Cerebellar cortex (tissue), 1 donor: ENCODE results near the gene PNPLA7.
"Not testable (repeated sequence)": the region's sequence is repeated elsewhere in the genome, so short reads cannot be mapped to it uniquely, and the experiment has no call there.

Source experiments
- DNase-seq: peaks from one replicate; pipeline ENCODE4 v3.0.0-alpha.2; 2015; ENCODE audit warnings: low spot score

Gene PNPLA7

DNA sequence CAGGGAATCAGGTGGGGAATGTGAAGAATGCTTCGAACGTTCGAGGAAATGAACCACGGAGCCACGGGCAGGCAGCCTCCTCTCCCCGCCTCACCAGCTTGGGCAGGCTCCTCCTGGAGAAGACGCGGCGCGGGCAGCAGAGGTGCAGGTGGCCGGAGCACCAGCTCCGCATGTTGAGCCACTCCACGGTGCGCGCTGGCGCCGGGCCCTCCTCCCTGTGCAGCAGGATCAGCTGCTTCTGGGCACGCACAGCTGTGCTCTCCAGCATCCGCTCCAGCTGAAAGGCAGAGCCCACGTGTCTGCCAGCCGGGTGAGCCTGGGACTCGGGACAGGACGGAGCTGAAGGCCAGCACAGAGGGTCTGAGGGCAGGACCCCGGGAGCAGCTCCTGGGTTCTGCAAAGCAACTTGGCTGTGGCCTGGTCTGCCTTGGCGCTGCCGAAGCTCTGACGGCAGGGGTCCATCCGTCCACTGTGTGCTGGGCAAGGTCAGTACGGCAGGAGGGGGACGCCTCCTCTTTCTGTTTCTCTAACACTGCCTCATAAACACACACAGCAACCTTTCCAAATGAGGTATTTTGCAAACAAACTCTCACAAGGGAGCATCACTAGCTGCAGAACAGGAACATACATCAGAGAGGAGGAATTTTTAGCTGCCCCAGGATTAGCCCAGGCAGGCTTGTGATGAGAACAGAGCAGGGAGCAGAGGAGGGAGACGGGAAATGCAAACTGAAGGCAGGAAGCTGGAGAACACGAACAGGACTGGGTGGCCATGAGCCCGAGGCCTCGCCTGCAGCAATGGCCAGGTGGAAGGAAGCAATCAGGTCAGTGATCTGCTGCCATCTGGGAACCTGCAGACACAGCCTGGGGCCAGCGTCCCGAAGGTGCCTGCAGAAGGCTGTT lies 71.0 kb downstream of the PNPLA7 start:
- DNase-seq: peak; percentile 93

DNA sequence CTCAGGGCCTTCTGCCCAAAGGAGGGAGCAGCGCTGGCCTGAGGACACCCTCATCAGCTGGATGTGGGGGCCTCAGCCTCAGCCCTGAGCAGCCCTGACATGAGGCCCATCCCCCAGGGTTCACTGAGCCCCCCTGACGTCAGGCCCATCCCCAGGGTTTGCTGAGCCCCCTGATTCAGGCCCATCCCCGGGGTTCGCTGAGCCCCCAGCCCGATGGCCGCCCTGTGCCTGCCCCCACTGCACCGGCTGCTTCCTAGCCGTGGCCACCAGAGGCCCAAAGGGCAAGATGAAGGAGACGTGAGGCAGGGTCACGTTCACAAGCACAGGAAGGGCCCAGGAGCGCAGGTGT lies 71.6 kb downstream of the PNPLA7 start:
- DNase-seq: no peak

DNA sequence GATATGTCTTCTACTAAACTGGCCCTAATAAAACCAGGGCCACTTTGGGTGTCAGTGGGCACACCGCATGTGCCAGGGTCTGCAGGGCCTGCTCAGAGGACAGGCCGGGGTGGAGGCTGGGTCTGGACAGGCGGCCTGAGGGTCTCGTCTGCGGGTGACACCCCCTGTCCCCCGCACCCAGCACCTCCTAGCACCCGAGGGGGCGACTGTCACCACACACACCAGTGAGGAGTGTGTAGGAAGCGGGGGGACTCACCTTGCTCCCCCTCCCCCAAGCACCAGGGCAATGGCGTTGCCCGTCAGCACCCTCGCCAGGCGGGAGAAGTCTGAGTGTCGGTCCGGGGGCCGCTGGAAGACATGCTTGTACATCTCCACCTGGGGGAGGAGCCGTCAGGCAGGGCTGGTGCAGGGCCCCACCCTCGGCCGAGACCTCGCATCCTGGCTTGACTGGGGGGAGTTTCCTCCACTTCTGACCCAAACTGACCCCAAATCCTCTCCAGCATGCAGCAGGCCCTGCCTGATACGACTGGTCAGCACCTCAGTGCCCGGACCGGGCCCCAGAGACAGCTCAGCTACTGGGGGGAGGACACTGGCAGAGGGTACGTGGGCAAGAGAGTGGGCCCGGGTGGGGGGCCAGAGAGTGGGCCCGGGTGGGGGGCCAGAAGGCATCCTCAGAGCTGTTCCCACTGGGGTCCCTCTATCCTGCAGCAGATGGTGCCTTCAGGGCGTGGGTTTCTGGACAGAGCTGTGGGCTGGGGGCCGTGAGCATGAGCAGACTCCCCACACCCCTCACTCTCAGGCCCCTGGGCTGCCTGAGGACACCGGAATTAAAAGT lies 72.2 kb downstream of the PNPLA7 start:
- DNase-seq: no peak

DNA sequence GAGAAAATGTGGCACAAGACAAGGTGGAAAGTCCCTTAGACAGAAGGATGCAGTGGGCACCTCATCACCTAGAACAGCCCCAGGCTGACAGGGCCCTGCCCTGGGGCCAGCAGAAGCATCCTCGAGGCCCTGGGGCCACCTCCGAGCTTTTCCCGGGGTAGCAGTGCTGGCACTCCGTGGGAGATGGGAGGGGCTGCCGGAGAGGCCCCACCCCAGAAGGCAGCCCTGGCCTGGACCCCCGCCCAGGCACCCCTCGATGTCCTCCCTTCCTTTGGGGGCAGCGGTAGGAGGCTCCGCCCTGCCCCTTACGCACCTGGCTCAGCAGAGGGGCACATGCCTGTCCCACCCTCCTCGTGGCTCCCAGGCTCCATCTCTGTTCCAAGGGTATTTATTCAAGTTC lies 73.3 kb downstream of the PNPLA7 start:
- no peak for DNase-seq

DNA sequence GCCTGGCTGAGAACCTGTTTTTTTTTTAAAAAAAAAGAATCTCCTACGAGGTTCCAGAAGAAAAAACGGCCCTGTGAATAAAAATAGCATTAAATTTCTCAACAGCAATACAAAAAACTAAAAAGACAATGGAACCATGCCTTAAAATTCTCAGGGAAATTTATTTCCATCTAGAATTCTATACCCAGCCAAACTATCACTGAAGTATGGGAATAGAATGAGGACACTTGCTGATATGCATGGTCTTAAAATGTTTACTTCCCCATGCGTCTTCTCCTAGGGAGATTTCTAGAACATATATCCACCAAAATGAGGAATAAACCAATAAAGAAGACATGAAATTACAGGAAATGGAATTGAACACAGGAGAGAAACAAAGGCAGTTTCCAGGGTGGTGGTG lies 74.5 kb downstream of the PNPLA7 start:
- no peak for DNase-seq

DNA sequence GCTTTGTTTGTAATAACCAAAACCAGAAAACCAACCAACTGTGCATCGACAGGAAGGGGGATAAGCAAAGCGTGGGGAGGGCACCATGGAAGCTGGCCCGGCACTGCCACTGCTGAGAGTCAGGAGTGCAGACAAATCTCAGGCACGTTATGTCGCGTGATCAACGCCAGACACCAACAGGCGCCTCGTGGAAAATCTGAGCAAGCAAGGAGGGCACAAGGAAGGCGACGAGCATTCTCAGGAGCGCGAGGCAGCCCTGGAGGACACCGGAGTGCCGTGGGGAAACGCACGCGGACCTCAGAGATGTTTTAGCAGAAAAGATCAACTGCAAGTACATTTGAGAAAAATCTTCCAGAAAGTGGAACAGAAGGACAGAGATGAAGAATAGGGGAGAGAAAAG lies 75.9 kb downstream of the PNPLA7 start:
- DNase-seq: no peak

DNA sequence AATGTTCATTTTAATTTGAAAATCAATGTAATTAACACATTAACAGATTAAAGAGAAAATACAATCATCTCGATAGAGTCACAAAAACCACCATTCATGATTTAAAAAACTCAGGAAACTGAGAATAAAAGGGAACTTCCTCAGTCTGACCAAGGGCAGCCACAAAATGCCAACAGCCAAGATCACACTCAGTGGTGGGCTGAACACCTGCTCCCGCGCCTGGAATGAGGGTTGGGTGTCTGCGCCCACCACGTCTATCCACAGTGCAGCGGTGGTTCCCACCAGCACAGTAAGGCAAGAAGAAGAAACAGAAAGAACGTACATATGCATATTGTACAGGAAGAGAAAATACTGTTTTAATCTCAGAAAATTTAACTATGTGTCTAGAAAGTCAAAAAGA lies 79.4 kb downstream of the PNPLA7 start:
- DNase-seq: no peak

DNA sequence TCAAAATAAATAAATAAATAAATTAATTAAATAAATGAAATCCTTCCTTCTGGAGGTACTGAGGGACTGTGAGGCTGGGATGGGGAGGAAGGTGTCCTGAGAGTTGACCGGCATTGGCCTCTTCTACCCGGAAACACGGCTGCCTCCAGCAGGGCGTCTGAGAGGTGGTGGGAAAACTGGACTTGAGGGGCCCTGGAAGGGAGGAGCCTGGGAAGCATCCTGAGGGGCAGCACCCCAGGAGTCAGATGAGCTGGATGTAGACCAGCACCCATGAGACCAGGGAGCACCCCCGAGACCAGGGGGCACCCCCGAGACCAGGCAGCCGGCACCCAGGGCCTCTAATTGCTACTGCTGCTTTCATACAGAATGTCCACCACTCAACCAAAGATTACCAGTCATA lies 82.3 kb downstream of the PNPLA7 start:
- no peak for DNase-seq

DNA sequence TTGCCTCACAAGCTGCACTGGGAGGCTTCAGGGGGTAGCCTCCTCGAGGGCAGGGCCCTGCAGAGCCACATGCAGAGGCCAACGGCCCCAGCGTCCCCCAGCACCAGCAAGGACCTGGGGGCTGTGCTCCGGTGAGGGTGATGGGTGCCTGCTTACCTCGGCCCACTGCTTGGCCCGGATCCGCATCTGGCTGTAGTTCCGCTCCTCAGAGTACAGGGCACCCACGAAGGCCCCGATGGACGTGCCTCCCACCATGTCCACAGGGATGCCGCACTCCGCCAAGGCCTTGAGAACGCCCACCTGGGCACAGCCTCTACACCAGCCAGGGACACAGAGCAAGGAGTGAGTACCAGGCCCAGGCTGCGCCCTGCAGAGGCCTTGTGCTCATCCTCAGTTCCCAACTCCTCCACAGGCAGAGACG lies 83.0 kb downstream of the PNPLA7 start:
- DNase-seq: no peak

DNA sequence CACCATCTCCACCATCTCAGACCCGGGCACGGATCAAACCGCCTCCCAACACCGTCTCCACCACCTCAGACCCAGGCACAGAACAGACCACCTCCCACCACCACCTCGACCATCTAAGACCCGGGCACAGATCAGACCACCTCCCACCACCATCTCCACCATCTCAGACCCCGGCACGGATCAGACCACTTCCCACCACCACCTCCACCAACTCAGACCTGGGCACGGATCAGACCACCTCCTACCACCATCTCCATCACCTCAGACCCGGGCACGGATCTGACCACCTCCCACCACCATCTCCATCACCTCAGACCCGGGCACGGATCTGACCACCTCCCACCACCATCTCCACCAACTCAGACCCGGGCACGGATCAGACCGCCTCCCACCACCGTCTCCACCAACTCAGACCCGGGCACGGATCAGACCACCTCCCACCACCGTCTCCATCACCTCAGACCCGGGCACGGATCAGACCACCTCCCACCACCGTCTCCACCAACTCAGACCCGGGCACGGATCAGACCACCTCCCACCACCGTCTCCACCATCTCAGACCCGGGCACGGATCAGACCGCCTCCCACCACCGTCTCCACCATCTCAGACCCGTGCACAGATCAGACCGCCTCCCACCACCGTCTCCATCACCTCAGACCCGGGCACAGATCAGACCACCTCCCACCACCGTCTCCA lies 83.7 kb downstream of the PNPLA7 start:
- not testable (repeated sequence) for DNase-seq

DNA sequence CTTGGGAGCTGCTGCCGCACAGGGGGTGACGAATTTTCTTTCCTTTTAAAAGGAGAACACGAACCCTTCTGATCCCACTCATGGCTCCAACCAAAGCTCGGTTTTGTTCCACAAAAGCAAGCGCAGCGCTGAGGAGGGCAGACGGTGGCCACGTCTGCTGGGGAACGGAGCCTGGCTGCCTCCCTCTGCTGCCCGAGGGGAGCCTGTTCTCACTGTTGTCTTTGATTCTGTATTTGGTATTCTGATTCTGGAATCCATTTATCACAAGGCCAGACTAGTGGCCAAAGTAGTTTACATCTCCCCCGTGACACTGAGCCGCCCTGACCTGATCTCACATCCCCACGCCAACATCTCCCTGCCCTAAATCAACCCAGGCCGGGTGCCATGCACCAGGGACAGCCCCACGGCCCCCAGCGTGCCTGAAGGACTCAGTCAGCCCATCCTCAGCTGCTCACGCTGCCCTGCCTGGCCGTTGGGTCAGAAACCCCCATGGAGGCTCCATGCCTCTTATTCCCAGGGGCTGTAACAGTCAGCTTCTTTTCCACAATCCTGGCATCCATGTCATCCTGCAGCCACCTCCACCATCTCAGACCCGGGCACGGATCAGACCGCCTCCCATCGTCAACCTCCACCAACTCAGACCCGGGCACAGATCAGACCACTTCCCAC lies 84.3 kb downstream of the PNPLA7 start:
- DNase-seq: no peak

DNA sequence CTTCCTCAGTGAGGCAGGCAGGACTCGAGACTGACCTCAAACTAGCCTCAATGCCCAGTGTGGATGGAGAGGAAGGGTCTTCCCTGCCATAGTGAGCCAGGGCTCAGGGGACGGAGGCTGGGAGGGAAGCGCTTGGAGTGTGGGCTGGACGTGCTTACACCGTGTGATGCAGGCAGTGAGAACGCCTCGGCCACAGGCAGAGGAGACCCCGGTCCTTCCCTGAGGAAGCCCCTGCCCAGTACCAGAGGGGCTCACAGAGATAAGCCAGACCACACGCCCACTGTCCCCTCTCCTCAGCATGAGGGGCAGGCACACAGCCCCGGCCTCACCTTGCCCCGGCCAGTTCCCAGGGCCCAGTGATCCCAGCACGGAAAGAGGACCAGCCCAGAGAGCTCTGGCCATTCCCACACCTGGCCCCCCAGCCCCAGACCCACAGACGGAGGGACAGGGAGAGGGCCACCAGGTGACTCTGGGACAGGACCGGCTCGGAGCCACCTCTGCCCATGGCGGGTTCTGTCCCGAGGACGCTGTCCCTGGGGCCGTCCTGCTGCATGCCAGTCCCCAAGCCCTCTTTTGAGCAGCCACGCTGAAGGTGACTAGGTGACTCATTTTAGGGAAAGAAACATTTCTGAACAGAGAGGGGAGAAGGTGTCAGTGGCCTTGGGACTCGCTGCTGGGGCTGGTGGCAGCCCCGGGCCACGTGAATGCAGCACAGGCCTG lies 85.0 kb downstream of the PNPLA7 start:
- DNase-seq: no peak

DNA sequence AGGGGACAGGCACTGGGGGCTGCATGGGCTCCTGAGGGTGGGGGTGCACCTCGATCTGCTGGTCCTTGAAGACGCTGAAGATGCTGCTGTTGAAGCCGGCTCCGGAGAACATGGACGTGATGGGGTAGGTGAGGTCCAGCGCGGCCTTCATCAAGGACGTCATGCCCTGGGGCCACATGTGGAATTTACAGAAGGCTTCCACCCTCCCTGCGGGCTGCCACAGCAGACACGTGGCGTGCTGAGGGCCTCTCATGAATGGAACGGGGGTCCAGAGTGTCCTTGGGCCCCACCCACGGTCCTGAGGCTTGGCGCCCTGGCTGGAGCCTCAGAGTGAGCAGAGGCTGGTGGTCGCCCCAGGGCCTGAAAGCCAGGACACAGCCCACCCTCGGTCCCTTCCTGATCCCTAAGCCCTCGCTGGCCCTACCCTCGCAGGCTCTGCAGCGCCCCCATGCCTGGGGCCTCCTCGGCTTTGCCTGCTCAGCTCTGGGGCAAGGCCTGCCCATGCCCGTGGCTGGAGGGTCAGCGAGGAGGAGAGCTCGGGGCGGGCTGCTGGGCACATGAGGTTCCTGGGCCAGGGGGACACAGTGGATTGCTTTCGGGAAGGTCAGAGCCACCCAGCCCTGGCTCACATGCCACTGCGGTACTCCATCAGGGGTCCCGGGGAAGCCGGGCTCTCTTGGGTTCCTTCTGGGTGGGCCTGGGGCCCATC lies 85.8 kb downstream of the PNPLA7 start:
- no peak for DNase-seq

DNA sequence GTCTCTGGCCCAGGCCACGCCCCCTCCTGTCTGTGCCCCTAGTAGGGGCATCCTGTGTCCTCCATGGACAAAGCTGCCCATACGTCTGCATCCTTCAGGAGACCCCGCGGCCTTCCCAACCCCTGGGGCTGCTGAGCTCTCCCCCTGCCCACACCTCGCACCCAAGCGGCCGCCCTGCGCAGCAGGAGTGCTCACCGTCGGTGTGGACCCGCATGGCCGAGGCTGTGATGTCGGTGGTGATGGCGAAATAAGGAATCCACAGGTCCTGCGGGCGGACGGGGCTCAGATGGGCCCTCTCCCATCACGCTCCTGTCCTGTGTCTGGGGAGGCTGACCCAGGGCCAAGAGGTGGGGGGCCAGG lies 86.3 kb downstream of the PNPLA7 start:
- DNase-seq: no peak

DNA sequence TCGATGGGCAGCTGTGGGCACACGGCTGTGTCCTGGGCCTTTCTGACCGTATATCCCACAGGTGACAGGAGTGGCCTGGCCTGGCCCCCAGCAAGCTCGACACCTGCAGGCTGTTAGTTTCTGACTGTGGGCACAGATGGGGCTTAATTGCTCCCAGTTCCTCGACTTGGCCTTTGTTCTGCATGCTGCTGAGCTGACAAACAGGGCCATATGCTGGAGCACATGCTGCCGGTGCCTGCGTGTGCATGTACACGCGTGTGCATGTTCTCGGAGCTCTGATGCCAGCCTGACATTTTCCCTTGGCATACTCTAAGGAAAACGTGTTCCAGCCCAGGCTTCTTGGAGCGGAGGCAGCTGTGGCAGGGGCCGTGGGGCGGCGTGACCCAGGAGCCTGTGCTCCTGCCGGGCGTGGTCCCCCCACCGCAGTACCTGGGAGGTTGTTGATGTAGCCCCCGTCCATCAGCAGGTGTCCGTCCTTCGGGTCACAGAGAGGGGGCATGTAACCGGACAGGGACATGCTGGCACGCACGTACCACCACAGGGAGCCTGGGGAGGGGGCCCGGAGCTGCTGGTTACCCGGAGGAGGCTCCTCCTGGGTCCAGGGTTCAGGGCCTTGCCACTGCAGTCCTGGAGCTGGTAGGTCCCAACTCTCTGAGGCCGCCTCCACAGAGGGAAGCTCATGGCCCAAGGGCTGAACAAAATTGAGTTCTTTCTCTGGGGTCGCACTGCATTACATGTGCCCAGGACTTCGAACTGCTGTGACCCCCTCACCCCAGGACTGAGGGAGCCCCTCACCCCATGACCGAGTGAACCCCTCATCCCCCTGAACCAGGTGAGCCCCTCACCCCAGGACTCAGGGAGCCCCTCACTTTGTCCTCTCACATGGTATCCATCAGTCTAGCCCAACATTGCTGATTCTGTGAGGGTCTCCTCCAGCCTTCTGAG lies 86.9 kb downstream of the PNPLA7 start:
- peak; percentile 94 for DNase-seq

DNA sequence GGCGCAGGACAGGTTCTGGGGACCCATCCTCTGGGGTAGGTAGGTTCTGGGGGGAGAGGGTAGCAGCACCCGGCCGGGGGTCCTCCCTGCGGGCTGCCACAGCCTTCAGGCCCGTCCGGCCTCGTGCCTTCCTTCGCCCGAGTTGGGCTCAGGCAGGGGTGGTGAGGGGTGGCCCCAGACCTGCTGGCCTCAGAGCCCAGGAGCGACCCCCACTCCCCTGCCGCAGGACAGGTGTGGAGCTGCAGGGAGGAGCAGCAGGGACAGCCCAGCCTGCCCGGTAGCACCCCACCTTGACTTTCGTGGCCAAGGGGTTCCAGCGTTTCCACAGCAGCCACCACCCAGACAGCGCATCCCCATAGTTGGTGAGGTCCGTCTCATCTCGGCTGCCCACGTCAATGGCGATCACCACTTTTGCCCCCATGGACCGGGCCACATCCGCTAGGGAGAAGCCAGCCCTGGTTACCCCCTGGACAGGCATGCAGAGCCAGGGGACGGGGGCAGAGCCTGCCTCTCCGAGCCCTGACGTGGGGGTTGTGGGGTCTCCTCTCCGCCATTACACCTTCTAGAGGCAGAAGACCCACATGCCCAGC lies 87.7 kb downstream of the PNPLA7 start:
- DNase-seq: no peak

DNA sequence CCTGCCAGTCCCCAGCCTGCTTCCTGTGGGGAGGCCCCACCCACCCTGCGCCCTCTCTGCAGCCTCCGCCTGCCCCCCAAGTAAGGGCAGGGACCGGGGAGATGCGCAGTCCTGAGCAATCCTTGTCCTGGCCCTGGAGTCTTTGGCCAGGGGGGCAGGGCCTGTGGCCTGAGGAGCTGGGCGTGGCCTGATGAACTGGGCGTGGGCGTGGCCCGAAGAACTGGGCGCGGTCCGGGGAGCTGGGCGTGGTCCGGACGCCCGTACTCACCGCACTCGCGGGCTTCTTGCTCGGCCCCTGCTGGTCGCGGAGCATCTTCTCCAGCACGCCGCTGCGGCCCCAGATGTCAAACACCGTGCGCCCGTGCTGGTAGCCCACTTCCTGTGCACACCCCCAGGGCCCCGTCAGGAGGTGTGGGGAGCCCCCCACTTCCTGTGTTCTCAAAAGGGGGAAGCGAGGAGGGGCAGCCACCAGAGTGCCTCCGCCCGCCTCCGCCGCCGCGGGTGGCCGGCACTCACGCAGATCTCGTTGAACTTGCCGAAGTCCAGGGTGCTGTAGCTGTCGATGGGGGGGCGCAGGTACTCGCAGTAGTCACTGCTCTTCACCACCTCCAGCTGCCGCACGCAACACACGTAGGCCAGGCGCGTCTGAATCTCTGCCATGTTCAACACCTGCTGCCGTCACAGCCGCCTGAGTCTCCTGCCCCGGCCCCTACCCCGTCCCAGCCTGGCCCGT lies 88.4 kb downstream of the PNPLA7 start:
- DNase-seq: peak; percentile 33

DNA sequence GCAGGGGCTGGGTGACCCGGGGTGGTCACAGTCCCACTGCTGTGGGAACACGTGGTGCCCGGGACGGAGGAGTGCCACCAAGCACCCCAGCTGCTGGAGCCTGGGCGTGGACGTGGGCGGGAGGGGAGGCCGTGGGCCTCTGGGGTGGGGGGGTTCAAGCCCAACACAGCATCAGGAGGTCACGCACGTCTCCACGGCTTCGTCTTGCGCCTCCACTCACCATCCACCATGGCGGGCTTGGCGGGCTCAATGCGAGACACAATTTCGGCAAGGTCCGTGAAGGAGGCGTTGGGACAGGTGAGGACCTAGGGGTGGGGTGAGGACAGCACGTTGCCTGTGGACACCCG lies 88.9 kb downstream of the PNPLA7 start:
- no peak for DNase-seq
